DND-41 (cell line): ENCODE results near the gene ARFGEF3.

Experiments used
- ATAC-seq: fragments of 200-7000 bp; cut with Tn5 transposase; 3 replicates; pipeline ENCODE4 v1.9.1; 2021; ENCODE audit warnings: low read depth; ENCODE audit not compliant: insufficient read depth
- DNase-seq: peaks from one replicate; pipeline ENCODE4 v3.0.0-alpha.2; 2020
- H2AFZ ChIP-seq: 2 replicates; pipeline ENCODE4 v1.6.0; 2012; ENCODE audit warnings: low read depth, low read length
- H3K27ac ChIP-seq: 2 replicates; pipeline ENCODE4 v1.5.1; 2012; ENCODE audit warnings: low read length, inconsistent platforms
- H3K27me3 ChIP-seq: fragments of 200-600 bp; sonication (generic); 2 replicates; pipeline ENCODE4 v1.6.0; 2012; ENCODE audit warnings: low read length, mild to moderate bottlenecking, inconsistent platforms; ENCODE audit not compliant: insufficient read depth, poor library complexity
- H3K36me3 ChIP-seq: 2 replicates; pipeline ENCODE4 v1.5.1; 2012; ENCODE audit warnings: low read length, inconsistent platforms; ENCODE audit not compliant: insufficient read depth
- H3K4me1 ChIP-seq: 2 replicates; pipeline ENCODE4 v1.5.1; 2012; ENCODE audit warnings: mild to moderate bottlenecking, low read length; ENCODE audit not compliant: insufficient read depth
- H3K4me2 ChIP-seq: 2 replicates; pipeline ENCODE4 v1.6.0; 2012; ENCODE audit warnings: mild to moderate bottlenecking, moderate library complexity, low read length, inconsistent platforms; ENCODE audit not compliant: insufficient read depth
- H3K4me3 ChIP-seq, 2 experiments: fragments of 200-600 bp in 1 of 2; shearing (Covaris generic) in 1 of 2; 2 replicates each; pipeline ENCODE4 v1.5.1; 2012 to 2016; ENCODE audit warnings: inconsistent platforms in 2 of 2, low read length in 2 of 2, mild to moderate bottlenecking in 2 of 2, low read depth in 1 of 2, moderate library complexity in 1 of 2
- H3K79me2 ChIP-seq: 2 replicates; pipeline ENCODE4 v1.6.0; 2012; ENCODE audit warnings: low read length, inconsistent platforms; ENCODE audit not compliant: insufficient read depth
- H3K9ac ChIP-seq: 2 replicates; pipeline ENCODE4 v1.6.0; 2012; ENCODE audit warnings: low read depth, mild to moderate bottlenecking, inconsistent platforms, low read length, moderate library complexity
- H3K9me3 ChIP-seq: 2 replicates; pipeline ENCODE4 v1.5.1; 2012; ENCODE audit warnings: low read length, moderate library complexity, mild to moderate bottlenecking, inconsistent platforms; ENCODE audit not compliant: insufficient read depth, severe bottlenecking
- H4K20me1 ChIP-seq: 2 replicates; pipeline ENCODE4 v1.6.0; 2012; ENCODE audit warnings: low read length; ENCODE audit not compliant: insufficient read depth
- EZH2 ChIP-seq: IDR thresholded peaks from 3 replicates; pipeline ENCODE4 v1.6.1; 2012; ENCODE audit warnings: borderline replicate concordance, low read depth, mild to moderate bottlenecking, moderate library complexity, low read length, inconsistent platforms; ENCODE audit not compliant: severe bottlenecking
- TF ChIP-seq, protein P1 (sequence below): IDR thresholded peaks from 2 replicates; pipeline ENCODE4 v1.5.1; 2012; ENCODE audit warnings: borderline replicate concordance, low read length, moderate library complexity, mild to moderate bottlenecking; ENCODE audit not compliant: poor library complexity, severe bottlenecking; ENCODE audit errors: extremely low read depth

ARFGEF3 gene

GRCh38 chr6:138198430-138199091, 36.8 kb downstream of the ARFGEF3 start:
- Histone ChIP-seq H3K4me3 (no peak overlapping the region), H3K9me3 (no peaks in the 10 kb centered on the region), H3K4me2 (no peak overlapping the region)

GRCh38 chr6:138201836-138202235, 40.1 kb downstream of the ARFGEF3 start:
- ATAC-seq: no peak
- no peaks in the 10 kb centered on the region for H3K4me1 ChIP-seq
- peaks cover 10% of the 10 kb centered on the region for H3K27me3 ChIP-seq
- no peaks in the 10 kb centered on the region for H4K20me1 ChIP-seq
- no peak overlapping the region for H2AFZ ChIP-seq
- no peak overlapping the region for H3K4me3 ChIP-seq
- H3K9me3 ChIP-seq: no peaks in the 10 kb centered on the region
- no peak overlapping the region for H3K27ac ChIP-seq
- H3K79me2 ChIP-seq: no peaks in the 10 kb centered on the region
- H3K9ac ChIP-seq: no peak overlapping the region
- DNase-seq: no peak
- H3K36me3 ChIP-seq: no peaks in the 10 kb centered on the region
- TF ChIP-seq, protein P1, sequence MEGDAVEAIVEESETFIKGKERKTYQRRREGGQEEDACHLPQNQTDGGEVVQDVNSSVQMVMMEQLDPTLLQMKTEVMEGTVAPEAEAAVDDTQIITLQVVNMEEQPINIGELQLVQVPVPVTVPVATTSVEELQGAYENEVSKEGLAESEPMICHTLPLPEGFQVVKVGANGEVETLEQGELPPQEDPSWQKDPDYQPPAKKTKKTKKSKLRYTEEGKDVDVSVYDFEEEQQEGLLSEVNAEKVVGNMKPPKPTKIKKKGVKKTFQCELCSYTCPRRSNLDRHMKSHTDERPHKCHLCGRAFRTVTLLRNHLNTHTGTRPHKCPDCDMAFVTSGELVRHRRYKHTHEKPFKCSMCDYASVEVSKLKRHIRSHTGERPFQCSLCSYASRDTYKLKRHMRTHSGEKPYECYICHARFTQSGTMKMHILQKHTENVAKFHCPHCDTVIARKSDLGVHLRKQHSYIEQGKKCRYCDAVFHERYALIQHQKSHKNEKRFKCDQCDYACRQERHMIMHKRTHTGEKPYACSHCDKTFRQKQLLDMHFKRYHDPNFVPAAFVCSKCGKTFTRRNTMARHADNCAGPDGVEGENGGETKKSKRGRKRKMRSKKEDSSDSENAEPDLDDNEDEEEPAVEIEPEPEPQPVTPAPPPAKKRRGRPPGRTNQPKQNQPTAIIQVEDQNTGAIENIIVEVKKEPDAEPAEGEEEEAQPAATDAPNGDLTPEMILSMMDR: no peak
- TF ChIP-seq EZH2: no peak
- no peak overlapping the region for H3K4me2 ChIP-seq

More at GRCh38 chr6:138198430-138199091, 36.8 kb downstream of the ARFGEF3 start:
- Histone ChIP-seq H3K27me3 (peaks cover 6% of the 10 kb centered on the region), H4K20me1 (no peaks in the 10 kb centered on the region), H3K79me2 (no peaks in the 10 kb centered on the region), H3K4me1 (no peaks in the 10 kb centered on the region), H3K36me3 (no peaks in the 10 kb centered on the region), H3K27ac (no peak overlapping the region), H2AFZ (no peak overlapping the region), H3K9ac (no peak overlapping the region)
- no peak for TF ChIP-seq EZH2
- TF ChIP-seq, protein P1: no peak
- ATAC-seq: no peak
- DNase-seq: no peak

GRCh38 chr6:138203315-138203714, 41.6 kb downstream of the ARFGEF3 start:
- no peaks in the 10 kb centered on the region for H4K20me1 ChIP-seq
- H3K9ac ChIP-seq: no peak overlapping the region
- no peaks in the 10 kb centered on the region for H3K9me3 ChIP-seq
- no peak for DNase-seq
- H3K4me3 ChIP-seq: no peak overlapping the region
- H3K4me1 ChIP-seq: no peaks in the 10 kb centered on the region
- H2AFZ ChIP-seq: no peak overlapping the region
- no peaks in the 10 kb centered on the region for H3K36me3 ChIP-seq
- no peaks in the 10 kb centered on the region for H3K79me2 ChIP-seq
- H3K27ac ChIP-seq: no peak overlapping the region
- ATAC-seq: no peak
- no peak overlapping the region for H3K4me2 ChIP-seq
- TF ChIP-seq, protein P1: no peak
- no peak for TF ChIP-seq EZH2
- peaks cover 10% of the 10 kb centered on the region for H3K27me3 ChIP-seq
